Measurements from ENCODE around the gene RIMBP2.

DNA sequence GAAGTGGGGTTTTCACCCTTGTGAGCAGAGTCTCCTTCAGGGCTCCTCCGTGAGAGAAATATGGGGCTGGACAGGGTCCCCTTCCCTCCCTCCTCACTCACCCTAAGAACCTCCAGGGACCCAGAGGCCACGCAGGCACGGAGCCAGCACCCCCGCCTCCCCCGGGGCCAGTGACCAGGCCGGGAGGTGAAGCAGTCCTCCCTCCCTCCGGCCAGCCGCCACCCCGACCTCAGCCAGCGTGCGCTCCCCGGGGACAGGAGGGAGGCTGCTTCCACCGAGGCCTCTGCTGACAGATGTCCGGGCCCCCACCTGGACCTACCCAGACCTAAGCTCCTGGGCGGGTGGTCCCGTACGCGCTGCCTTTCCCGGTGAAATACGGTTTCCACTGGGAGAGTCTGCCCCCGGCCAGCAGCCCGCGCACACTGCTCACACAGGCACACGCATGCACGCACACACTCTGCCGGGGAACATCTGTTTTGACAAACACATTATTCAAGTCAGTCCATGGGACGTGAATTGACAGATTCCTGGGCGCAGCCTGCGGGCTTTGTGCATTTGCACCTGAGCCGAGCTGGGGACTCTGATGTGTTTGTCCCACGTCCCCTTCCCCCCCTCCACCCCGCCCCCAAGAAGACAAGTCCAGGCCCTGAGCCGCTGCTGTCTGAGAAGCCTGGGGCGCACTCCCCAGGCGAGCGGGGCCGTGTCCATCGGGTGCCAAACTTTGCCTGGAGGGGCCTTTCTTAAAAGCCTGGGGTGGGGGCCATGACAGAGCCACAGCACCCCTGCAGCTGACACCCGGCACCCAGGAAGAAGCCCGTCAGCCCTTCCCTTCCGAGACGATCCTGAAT is 725 bp downstream of the RIMBP2 start:
- TF ChIP-seq, protein P1, sequence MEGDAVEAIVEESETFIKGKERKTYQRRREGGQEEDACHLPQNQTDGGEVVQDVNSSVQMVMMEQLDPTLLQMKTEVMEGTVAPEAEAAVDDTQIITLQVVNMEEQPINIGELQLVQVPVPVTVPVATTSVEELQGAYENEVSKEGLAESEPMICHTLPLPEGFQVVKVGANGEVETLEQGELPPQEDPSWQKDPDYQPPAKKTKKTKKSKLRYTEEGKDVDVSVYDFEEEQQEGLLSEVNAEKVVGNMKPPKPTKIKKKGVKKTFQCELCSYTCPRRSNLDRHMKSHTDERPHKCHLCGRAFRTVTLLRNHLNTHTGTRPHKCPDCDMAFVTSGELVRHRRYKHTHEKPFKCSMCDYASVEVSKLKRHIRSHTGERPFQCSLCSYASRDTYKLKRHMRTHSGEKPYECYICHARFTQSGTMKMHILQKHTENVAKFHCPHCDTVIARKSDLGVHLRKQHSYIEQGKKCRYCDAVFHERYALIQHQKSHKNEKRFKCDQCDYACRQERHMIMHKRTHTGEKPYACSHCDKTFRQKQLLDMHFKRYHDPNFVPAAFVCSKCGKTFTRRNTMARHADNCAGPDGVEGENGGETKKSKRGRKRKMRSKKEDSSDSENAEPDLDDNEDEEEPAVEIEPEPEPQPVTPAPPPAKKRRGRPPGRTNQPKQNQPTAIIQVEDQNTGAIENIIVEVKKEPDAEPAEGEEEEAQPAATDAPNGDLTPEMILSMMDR (IDR thresholded peaks at IDR 0.05; ENCODE audit: poor library complexity, severe bottlenecking), result no peak
- TF ChIP-seq, protein P2, sequence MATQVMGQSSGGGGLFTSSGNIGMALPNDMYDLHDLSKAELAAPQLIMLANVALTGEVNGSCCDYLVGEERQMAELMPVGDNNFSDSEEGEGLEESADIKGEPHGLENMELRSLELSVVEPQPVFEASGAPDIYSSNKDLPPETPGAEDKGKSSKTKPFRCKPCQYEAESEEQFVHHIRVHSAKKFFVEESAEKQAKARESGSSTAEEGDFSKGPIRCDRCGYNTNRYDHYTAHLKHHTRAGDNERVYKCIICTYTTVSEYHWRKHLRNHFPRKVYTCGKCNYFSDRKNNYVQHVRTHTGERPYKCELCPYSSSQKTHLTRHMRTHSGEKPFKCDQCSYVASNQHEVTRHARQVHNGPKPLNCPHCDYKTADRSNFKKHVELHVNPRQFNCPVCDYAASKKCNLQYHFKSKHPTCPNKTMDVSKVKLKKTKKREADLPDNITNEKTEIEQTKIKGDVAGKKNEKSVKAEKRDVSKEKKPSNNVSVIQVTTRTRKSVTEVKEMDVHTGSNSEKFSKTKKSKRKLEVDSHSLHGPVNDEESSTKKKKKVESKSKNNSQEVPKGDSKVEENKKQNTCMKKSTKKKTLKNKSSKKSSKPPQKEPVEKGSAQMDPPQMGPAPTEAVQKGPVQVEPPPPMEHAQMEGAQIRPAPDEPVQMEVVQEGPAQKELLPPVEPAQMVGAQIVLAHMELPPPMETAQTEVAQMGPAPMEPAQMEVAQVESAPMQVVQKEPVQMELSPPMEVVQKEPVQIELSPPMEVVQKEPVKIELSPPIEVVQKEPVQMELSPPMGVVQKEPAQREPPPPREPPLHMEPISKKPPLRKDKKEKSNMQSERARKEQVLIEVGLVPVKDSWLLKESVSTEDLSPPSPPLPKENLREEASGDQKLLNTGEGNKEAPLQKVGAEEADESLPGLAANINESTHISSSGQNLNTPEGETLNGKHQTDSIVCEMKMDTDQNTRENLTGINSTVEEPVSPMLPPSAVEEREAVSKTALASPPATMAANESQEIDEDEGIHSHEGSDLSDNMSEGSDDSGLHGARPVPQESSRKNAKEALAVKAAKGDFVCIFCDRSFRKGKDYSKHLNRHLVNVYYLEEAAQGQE (IDR thresholded peaks at IDR 0.05; ENCODE audit: borderline replicate concordance), result peak; percentile 11
- TF ChIP-seq EZH2 (IDR thresholded peaks at IDR 0.05; ENCODE audit: borderline replicate concordance, insufficient read depth, low read length, poor library complexity, severe bottlenecking) (no peak), POLR2AphosphoS5 (IDR thresholded peaks at IDR 0.05) (peak; percentile 59)

All from neural cell (in vitro differentiated cells).